Testis (tissue), 3 donors: ENCODE data around the gene ACY1. TPM values are rescaled to one million over a fixed set of nuclear protein-coding genes. Genes with fewer than 3 reads are reported as not detected.

Experiments
- DNase-seq: peaks from one replicate; pipeline ENCODE4 v3.0.0-alpha.2; 2019
- H3K27ac ChIP-seq, 2 donors: fragments of 200-600 bp; sonication (generic); one replicate each; pipeline ENCODE4 v1.5.1; 2019
- H3K27me3 ChIP-seq: fragments of 200-600 bp; sonication (generic); one replicate; pipeline ENCODE4 v1.5.1; 2019
- H3K36me3 ChIP-seq: fragments of 200-600 bp; sonication (generic); one replicate; pipeline ENCODE4 v1.5.1; 2017; ENCODE audit warnings: low read depth; ENCODE audit errors: missing control alignments
- H3K4me1 ChIP-seq: fragments of 200-600 bp; sonication (generic); one replicate; pipeline ENCODE4 v1.5.1; 2019
- H3K4me3 ChIP-seq, 2 donors: fragments of 200-600 bp; sonication (generic); one replicate each; pipeline ENCODE4 v1.5.1; 2017 to 2019
- H3K9me3 ChIP-seq: fragments of 200-600 bp; sonication (generic); one replicate; pipeline ENCODE4 v1.5.1; 2017
- POLR2A ChIP-seq: fragments of 450-650 bp; IDR thresholded peaks from one replicate; pipeline ENCODE4 v1.6.1; 2017; ENCODE audit warnings: antibody characterized with exemption, mild to moderate bottlenecking, moderate library complexity
- WGBS, 2 donors: methylation state at CpG; one replicate each; pipeline ENCODE4 v1.1.5; 2018; 5-methylcytosine and 5-hydroxymethylcytosine counted together
- intact Hi-C: fragments of 100-400 bp; cut with DNase I; formaldehyde crosslinking; loops from one replicate; pipeline ENCODE4 v1.15.1; 2023; ENCODE audit warnings: low total_unique reads
- polyA plus RNA-seq: library from polyadenylated mRNA; stranded (reverse); fragments of 350-450 nt; fragmentation: Illumina TruSeq; extraction: RNeasy Lipid Tissue Mini Kit (QIAGEN cat#74804); gene quantifications from one replicate; pipeline ENCODE4 v1.2.3, GENCODE V29; 2014; ENCODE audit warnings: low read depth, low replicate concordance; ENCODE audit not compliant: insufficient read depth
- total RNA-seq, 2 donors: library from RNA; depleted of rRNA; stranded (reverse); fragments of >200 nt; gene quantifications; one replicate each; pipeline ENCODE4 v1.2.3, GENCODE V29; 2016
- TF ChIP-seq, protein P1 (sequence below), 3 experiments: fragments of 450-650 bp in 2 of 3; fragments of 200-600 bp in 1 of 3; sonication (generic) in 1 of 3; IDR thresholded peaks; one replicate each; pipeline ENCODE4 v1.5.1; 2016 to 2019; ENCODE audit warnings: antibody characterized with exemption in 3 of 3, mild to moderate bottlenecking in 2 of 3, moderate library complexity in 1 of 3

ACY1 gene
- total and polyA plus RNA-seq, 3 donors from 2014 or later: 16.0 to 26.7 (median 17.1) TPM

DNA sequence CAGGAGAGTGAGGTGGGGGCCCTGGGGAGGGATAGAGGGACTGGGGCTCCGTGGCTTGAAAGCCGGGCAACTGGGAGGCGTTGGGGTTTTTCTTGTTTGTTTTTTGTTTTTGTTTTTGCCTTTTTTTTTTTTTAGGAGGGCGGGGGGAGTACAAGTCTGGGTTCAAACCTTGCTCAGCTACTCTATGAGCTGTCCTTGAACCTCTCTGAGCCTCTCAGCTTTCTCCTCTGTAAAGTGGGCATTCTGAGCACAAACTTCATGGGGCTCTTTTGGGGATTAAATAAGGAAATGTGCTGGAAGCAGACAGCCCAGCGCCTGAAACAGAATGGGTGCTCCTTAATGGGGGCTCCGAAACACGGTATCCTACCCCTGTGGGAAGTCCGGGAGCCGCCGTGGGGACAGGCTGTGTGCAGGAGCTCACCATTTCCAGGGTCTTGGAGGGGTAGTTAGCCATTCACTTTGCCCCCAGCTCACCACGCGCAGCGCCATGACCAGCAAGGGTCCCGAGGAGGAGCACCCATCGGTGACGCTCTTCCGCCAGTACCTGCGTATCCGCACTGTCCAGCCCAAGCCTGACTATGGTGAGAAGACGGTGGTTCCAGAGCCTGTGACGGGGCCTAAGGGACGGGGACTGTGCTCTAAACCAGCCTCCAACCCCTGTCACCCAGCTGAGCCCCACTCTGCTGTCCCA lies 388 bp downstream of the ACY1 start:
- DNase-seq: no peak
- intact Hi-C loops: no loop called here
- H3K27ac ChIP-seq: peak overlapping the region; percentile 82 to 88
- no peaks in the 10 kb centered on the region for H3K27me3 ChIP-seq
- peaks cover 20% of the 10 kb centered on the region for H3K4me1 ChIP-seq
- H3K36me3 ChIP-seq: no peaks in the 10 kb centered on the region
- H3K4me3 ChIP-seq: peak overlapping the region; percentile 68
- TF ChIP-seq POLR2A: no peak
- TF ChIP-seq, protein P1, sequence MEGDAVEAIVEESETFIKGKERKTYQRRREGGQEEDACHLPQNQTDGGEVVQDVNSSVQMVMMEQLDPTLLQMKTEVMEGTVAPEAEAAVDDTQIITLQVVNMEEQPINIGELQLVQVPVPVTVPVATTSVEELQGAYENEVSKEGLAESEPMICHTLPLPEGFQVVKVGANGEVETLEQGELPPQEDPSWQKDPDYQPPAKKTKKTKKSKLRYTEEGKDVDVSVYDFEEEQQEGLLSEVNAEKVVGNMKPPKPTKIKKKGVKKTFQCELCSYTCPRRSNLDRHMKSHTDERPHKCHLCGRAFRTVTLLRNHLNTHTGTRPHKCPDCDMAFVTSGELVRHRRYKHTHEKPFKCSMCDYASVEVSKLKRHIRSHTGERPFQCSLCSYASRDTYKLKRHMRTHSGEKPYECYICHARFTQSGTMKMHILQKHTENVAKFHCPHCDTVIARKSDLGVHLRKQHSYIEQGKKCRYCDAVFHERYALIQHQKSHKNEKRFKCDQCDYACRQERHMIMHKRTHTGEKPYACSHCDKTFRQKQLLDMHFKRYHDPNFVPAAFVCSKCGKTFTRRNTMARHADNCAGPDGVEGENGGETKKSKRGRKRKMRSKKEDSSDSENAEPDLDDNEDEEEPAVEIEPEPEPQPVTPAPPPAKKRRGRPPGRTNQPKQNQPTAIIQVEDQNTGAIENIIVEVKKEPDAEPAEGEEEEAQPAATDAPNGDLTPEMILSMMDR (IDR thresholded peaks at IDR 0.05): no peak
- no peaks in the 10 kb centered on the region for H3K9me3 ChIP-seq
- WGBS, 2 donors: 56 to 71% methylated on average over 20 to 22 of the region's 22 CpGs

DNA sequence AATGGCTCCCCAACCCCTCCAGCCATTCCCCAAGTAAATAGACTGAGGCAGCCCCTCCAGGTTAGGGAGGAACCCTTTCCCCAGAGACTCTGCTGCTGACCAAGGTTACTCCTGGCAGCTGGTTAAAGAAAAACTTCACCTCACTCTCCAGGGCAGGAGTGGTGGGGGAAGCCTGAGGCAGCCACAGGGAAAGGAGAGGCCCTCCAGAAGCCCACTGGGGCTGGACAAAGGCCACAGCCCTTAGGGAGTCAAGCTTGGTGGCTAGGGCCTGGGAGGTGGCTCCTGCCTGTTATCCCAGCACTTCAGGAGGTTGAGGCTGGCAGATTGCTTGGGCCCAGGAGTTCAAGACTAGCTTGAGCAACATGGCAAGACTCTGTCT lies 923 bp downstream of the ACY1 start:
- intact Hi-C loops: no loop called here
- no peak for DNase-seq
- peak overlapping the region; percentile 14 to 82 for H3K27ac ChIP-seq
- H3K27me3 ChIP-seq: no peaks in the 10 kb centered on the region
- TF ChIP-seq, protein P1 (IDR thresholded peaks at IDR 0.05): no peak
- no peak for TF ChIP-seq POLR2A
- H3K9me3 ChIP-seq: no peaks in the 10 kb centered on the region
- H3K36me3 ChIP-seq: no peaks in the 10 kb centered on the region
- no peak overlapping the region for H3K4me3 ChIP-seq
- peaks cover 20% of the 10 kb centered on the region for H3K4me1 ChIP-seq

DNA sequence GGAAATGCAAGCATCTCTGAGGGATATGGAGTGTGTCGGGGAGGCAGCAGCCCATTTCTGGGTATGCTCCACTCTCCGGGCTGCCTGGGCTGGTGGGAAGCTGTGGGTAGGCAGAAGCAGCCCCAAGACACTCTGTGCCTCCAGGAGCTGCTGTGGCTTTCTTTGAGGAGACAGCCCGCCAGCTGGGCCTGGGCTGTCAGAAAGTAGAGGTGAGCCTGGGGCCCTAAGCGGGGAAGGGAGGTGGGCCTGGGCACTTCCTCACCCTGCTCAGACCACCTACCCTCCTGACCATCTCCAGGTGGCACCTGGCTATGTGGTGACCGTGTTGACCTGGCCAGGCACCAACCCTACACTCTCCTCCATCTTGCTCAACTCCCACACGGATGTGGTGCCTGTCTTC lies 1.7 kb downstream of the ACY1 start:
- no peak overlapping the region for H3K27ac ChIP-seq
- H3K4me3 ChIP-seq: no peak overlapping the region
- no peaks in the 10 kb centered on the region for H3K9me3 ChIP-seq
- H3K27me3 ChIP-seq: no peaks in the 10 kb centered on the region
- peaks cover 20% of the 10 kb centered on the region for H3K4me1 ChIP-seq
- intact Hi-C loops: no loop called here
- 91 to 100% methylated on average over 1 to 6 of the region's 6 CpGs for WGBS, 2 donors
- H3K36me3 ChIP-seq: no peaks in the 10 kb centered on the region
- no peak for DNase-seq
- TF ChIP-seq POLR2A: no peak
- TF ChIP-seq, protein P1 (IDR thresholded peaks at IDR 0.05): no peak

DNA sequence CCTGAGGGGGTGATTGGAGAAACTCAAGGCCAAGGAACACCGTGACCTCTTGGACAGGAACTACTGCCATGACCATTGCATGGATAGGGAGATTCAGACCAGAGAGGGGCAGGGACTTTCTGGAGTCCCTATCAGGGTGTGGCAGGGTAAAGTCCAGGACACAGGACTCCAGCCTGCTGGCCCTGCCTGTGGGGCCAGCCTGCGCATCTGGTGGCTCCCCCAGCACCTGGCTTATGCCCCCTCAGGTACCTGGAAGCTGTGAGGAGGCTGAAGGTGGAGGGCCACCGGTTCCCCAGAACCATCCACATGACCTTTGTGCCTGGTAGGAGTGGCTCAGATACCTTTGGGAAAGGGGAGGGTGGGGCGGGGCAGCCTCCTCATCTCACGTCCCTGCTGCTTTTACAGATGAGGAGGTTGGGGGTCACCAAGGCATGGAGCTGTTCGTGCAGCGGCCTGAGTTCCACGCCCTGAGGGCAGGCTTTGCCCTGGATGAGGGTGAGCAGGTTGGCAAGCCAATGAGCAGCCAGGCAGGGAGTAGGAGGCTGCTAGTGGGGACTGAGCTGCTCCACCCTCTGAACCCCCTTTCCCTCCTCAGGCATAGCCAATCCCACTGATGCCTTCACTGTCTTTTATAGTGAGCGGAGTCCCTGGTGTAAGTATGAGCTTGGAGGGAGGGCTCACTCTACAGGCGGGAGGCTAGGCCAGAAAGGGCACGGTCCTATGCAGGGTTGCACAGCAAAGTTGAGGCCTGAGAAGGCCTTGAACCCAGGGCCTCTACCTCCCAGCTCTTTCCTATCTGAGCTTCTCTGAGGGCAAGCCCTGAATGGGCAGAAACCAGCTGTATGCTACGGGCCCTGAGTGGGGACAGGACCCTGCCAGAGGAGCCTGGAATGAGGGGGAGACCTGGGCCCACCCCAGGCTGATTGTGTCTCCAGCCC lies 2.9 kb downstream of the ACY1 start:
- 82 to 87% methylated on average over 8 to 12 of the region's 12 CpGs for WGBS, 2 donors
- TF ChIP-seq POLR2A: no peak
- TF ChIP-seq, protein P1 (IDR thresholded peaks at IDR 0.05): no peak
- H3K36me3 ChIP-seq: no peaks in the 10 kb centered on the region
- no peak overlapping the region for H3K27ac ChIP-seq
- H3K27me3 ChIP-seq: no peaks in the 10 kb centered on the region
- no peak overlapping the region for H3K4me3 ChIP-seq
- H3K4me1 ChIP-seq: peaks cover 20% of the 10 kb centered on the region
- intact Hi-C loops: no loop called here
- H3K9me3 ChIP-seq: no peaks in the 10 kb centered on the region
- no peak for DNase-seq
